HEK293T (cell line): ENCODE data around the gene DCBLD2.

Experiments
- CTCF ChIA-PET: fragments of 350-600 bp; formaldehyde crosslinking; extraction: SDS; loops from one replicate; lab custom pipeline; 2021; ENCODE audit warnings: antibody characterized with exemption, inconsistent platforms; lab: Yijun Ruan, JAX
- POLR2A ChIA-PET: fragments of 350-600 bp; formaldehyde crosslinking; extraction: SDS; loops from one replicate; lab custom pipeline; 2020; ENCODE audit warnings: antibody characterized with exemption, inconsistent platforms; lab: Yijun Ruan, JAX
- DNase-seq: peaks from one replicate; pipeline ENCODE4 v3.0.0; 2012; ENCODE audit warnings: mixed read lengths; ENCODE audit errors: extremely low spot score
- ARNT ChIP-seq: fragments of 450-650 bp; IDR thresholded peaks from 2 replicates; pipeline ENCODE4 v1.6.1; 2017; ENCODE audit warnings: mild to moderate bottlenecking
- BHLHE40 ChIP-seq: fragments of 450-650 bp; IDR thresholded peaks from 2 replicates; pipeline ENCODE4 v1.6.1; 2016; ENCODE audit warnings: mild to moderate bottlenecking, moderate library complexity, borderline replicate concordance
- CTBP1 ChIP-seq: fragments of 450-650 bp; IDR thresholded peaks from 2 replicates; pipeline ENCODE4 v1.6.1; 2016; ENCODE audit warnings: borderline replicate concordance
- ELF4 ChIP-seq: fragments of 450-650 bp; IDR thresholded peaks from 2 replicates; pipeline ENCODE4 v1.6.1; 2017; ENCODE audit warnings: antibody characterized with exemption
- FOXA1 ChIP-seq: fragments of 450-650 bp; IDR thresholded peaks from 2 replicates; pipeline ENCODE4 v1.6.1; 2016; ENCODE audit warnings: mild to moderate bottlenecking
- FOXK2 ChIP-seq: fragments of 450-650 bp; IDR thresholded peaks from 2 replicates; pipeline ENCODE4 v1.6.1; 2016; ENCODE audit warnings: mild to moderate bottlenecking
- FOXM1 ChIP-seq: fragments of 450-650 bp; IDR thresholded peaks from 2 replicates; pipeline ENCODE4 v1.6.1; 2017; ENCODE audit warnings: mild to moderate bottlenecking, borderline replicate concordance
- HDGF ChIP-seq: fragments of 450-650 bp; IDR thresholded peaks from 2 replicates; pipeline ENCODE4 v1.6.1; 2017; ENCODE audit warnings: antibody characterized with exemption, borderline replicate concordance
- L3MBTL2 ChIP-seq: fragments of 450-650 bp; conservative IDR thresholded peaks from 2 replicates; pipeline ENCODE4 v1.6.1; 2016; ENCODE audit warnings: mild to moderate bottlenecking
- LEF1 ChIP-seq: fragments of 450-650 bp; IDR thresholded peaks from 2 replicates; pipeline ENCODE4 v1.6.1; 2017; ENCODE audit warnings: mild to moderate bottlenecking, borderline replicate concordance
- NFRKB ChIP-seq: fragments of 450-650 bp; IDR thresholded peaks from 2 replicates; pipeline ENCODE4 v1.6.1; 2016; ENCODE audit warnings: mild to moderate bottlenecking, moderate library complexity
- SP1 ChIP-seq: fragments of 450-650 bp; IDR thresholded peaks from 2 replicates; pipeline ENCODE4 v1.6.1; 2017
- SUZ12 ChIP-seq: fragments of 450-650 bp; IDR thresholded peaks from 2 replicates; pipeline ENCODE4 v1.6.1; 2016; ENCODE audit warnings: mild to moderate bottlenecking
- TARDBP ChIP-seq: fragments of 450-650 bp; IDR thresholded peaks from 2 replicates; pipeline ENCODE4 v1.6.1; 2016
- ZNF384 ChIP-seq: fragments of 450-650 bp; IDR thresholded peaks from 2 replicates; pipeline ENCODE4 v1.6.1; 2016
- TF ChIP-seq, protein P1 (sequence below): fragments of 450-650 bp; IDR thresholded peaks from 2 replicates; pipeline ENCODE4 v1.6.1; 2016

DCBLD2 gene

DNA sequence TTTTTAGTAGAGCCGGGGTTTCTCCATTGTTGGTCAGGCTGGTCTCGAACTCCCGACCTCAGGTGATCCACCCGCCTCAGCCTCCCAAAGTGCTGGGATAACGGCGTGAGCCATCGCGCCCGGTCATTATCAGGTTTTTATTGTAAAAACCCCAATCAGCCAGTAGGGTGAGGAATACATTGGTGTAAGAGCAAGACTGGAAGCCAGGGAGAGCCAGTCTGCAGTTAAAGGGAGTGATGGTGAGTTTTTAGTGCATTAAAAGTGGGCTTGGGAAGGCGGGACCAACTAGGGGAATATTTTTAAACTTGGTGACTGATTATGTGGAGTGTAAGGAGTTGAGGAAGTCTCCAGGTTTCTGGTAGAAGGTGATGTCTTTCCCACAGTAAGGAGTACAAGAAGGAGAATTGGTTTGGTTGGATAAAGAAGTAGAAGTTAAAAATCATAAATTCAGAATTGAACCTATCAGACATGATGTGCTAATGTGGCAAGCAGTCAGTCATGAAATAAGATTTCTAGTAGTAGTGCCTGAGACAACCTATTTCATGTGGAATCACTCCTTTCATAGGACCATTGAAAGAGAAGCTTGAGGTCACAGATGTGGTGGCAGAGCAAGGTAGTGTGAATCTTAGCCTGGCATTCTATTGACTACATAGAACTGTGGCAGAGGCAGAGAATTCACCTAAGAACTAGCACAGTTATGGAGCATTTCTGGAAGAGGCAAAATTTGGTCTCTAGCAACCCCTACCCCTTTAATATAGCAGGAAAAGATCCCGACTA lies 2.4 kb upstream of the DCBLD2 start:
- CTCF ChIA-PET = no interaction called here
- no peak for TF ChIP-seq CTBP1
- no peak for TF ChIP-seq FOXA1
- no peak for TF ChIP-seq LEF1
- TF ChIP-seq FOXM1 = no peak
- no peak for TF ChIP-seq NFRKB
- TF ChIP-seq HDGF = no peak
- POLR2A ChIA-PET = interaction anchor here (1.1 kb wide), 1 partner anchor 22 kb away, joined by 3 read pairs; no protein-coding TSS in a partner anchor
- DNase-seq = no peak

DNA sequence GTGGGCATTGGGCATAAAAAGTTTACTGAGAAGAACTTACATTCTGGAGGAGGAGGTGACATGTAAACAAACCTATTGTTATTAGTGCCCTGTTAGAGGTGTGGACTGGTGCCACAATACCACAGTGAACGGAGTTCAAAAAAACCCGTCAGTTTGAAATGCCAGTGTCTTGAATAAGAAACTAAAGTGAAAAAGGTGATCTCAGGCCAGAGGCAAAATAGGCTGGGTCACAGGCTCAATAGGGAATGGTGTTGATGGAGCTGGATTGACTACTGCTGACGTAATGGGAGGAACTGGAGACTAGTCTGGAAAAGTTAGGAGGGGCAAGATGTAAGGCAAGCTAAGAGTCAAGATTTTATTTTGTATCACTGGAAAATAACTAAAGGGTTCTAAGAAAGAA lies 1.6 kb upstream of the DCBLD2 start:
- DNase-seq = no peak
- ChIA-PET CTCF (no interaction called here), POLR2A (interaction anchor here (1.1 kb wide), 1 partner anchor 22 kb away, joined by 3 read pairs; no protein-coding TSS in a partner anchor)
- TF ChIP-seq SUZ12 = no peak
- no peak for TF ChIP-seq NFRKB
- TF ChIP-seq FOXA1 = no peak
- no peak for TF ChIP-seq ARNT
- TF ChIP-seq ELF4 = no peak
- TF ChIP-seq, protein P1, sequence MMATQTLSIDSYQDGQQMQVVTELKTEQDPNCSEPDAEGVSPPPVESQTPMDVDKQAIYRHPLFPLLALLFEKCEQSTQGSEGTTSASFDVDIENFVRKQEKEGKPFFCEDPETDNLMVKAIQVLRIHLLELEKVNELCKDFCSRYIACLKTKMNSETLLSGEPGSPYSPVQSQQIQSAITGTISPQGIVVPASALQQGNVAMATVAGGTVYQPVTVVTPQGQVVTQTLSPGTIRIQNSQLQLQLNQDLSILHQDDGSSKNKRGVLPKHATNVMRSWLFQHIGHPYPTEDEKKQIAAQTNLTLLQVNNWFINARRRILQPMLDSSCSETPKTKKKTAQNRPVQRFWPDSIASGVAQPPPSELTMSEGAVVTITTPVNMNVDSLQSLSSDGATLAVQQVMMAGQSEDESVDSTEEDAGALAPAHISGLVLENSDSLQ = no peak
- TF ChIP-seq CTBP1 = no peak
- TF ChIP-seq L3MBTL2 = no peak
- TF ChIP-seq HDGF = no peak
- no peak for TF ChIP-seq TARDBP
- TF ChIP-seq SP1 = no peak
- TF ChIP-seq BHLHE40 = no peak
- no peak for TF ChIP-seq FOXK2

DNA sequence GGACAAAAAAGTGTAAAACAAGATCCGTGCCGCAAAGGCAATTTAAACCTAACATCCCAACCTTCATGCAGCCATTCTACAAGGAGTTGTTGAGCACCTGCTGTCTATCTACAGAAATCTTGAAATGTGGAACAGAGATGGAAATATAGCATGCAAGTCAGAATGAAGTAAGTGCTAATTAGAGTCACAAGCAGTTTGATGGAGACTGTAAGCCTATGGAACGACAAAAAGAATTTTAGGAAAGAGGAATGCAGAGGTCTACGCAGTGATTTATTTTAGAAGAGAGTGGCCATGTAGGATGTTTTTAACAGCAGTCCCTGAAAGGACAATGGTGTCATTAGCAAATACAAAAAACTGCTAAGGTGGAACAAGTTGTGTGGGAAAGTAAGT lies 851 bp upstream of the DCBLD2 start:
- CTCF ChIA-PET = interaction anchor here (1.1 kb wide), 1 partner anchor 16 kb away, joined by 3 read pairs; no protein-coding TSS in a partner anchor
- DNase-seq = no peak
- POLR2A ChIA-PET = interaction anchor here (1.3 kb wide), 2 partner anchors 9 to 92 kb away, joined by 8 to 17 read pairs; no protein-coding TSS in a partner anchor
- no peak for TF ChIP-seq L3MBTL2
- TF ChIP-seq TARDBP = no peak
- no peak for TF ChIP-seq BHLHE40
- no peak for TF ChIP-seq HDGF
- no peak for TF ChIP-seq SP1
- TF ChIP-seq, protein P1 = no peak
- no peak for TF ChIP-seq FOXM1
- TF ChIP-seq SUZ12 = no peak
- TF ChIP-seq FOXA1 = no peak
- no peak for TF ChIP-seq ELF4
- no peak for TF ChIP-seq ARNT
- no peak for TF ChIP-seq ZNF384
- TF ChIP-seq FOXK2 = no peak
- no peak for TF ChIP-seq NFRKB
- no peak for TF ChIP-seq CTBP1
- TF ChIP-seq LEF1 = no peak

DNA sequence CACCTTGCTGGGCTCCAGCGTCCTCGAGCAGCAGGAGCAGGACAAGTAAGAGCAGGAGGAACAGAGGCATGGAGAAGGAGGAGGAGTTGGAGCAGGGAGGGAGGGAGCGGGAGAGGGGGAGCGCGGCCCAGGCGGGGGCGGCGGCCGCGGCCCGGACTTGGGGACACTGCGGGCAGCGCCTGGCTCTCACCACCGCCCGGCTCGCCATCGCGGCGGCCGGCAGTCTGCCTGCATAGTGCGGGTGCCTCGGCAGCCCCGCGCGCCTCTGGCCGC lies 440 bp downstream of the DCBLD2 start:
- POLR2A ChIA-PET = interaction anchor here (0.8 to 1.3 kb wide), 9 partner anchors 8 to 71 kb away, joined by 3 to 17 read pairs (median 5); no protein-coding TSS in a partner anchor
- peak; percentile 34 for DNase-seq
- CTCF ChIA-PET = interaction anchor here (1.1 kb wide), 1 partner anchor 15 kb away, joined by 3 read pairs; no protein-coding TSS in a partner anchor
- TF ChIP-seq ZNF384 (no peak), LEF1 (0 out of 2 replicates have a peak, but pooled peaks have one; percentile 30)

DNA sequence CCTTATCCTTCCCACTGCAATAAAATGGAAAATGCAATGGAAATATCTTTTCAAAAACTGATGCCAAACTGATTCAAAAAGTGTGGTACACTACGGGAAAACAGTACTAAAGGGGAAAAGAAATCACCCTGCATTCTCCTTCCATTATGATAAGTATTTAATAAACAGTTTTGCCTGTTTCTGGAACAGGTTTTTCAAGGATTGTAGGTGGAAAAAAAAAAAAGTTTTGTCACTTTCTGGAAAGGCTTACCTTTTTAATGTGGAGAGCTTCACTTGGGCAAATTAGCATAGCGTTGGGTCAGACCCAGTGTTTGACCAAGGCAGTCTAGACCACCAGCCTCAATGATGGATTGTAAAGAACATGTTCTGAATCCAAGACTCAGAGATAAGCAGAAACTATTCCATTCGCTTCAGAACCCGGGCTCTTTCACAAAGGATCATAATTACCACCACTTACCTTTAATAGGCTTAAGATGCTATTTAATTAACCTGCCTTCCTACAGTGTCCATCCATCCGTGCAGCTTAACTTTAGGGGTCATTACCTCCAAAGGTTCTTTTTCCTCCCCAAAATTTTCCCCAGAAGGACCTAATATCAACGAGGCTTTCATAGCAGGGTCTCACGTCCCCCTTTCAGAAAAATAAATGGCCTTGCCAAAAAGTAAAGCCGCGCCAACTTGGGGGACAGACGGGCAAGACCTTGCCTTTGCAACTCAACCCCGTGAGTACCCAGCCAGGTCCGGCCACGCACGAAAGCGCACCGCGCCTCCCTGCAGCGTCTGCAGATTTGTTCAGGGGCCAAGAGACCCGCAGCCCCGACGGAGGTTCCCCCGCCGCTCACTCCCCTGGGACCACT lies 1.0 kb downstream of the DCBLD2 start:
- CTCF ChIA-PET = no interaction called here

More for the DNA sequence above, 1.0 kb downstream of the DCBLD2 start:
- POLR2A ChIA-PET = interaction anchor here (1.2 kb wide), 2 partner anchors 46 to 52 kb away, joined by 6 to 7 read pairs; no protein-coding TSS in a partner anchor
- no peak for TF ChIP-seq HDGF
- TF ChIP-seq ARNT = no peak
- no peak for TF ChIP-seq TARDBP
- TF ChIP-seq L3MBTL2 = no peak; the same call in 1 of the 2 replicates
- TF ChIP-seq ELF4 = no peak
- TF ChIP-seq, protein P1 = no peak
- TF ChIP-seq SP1 = no peak
- no peak for DNase-seq
